ENCODE data around the gene ABCC8.
A peak's percentile ranks its signal among the peaks of the same experiment; 100 is the strongest.

Gene ABCC8

DNA sequence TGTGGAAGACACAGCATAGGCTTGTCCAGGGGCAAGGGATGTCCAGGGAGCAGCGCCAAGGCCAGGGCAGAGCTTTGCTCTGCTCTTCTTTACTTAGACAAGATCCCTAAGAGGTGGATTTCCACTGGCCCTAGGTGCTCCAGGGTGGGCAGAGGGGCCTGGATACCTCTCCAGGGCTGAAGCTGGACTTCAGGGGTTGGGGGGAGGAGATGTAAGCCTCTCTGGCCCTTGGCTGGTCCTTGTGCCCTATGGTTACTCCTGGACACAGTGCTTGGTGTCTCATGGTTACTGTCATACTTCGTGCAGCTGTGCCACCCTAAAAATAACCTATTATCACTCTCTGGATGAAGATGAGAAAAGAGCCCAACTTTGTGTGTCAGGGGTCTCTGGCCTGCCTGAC is 75.3 kb downstream of the ABCC8 start:
- DNase-seq: no peak

DNA sequence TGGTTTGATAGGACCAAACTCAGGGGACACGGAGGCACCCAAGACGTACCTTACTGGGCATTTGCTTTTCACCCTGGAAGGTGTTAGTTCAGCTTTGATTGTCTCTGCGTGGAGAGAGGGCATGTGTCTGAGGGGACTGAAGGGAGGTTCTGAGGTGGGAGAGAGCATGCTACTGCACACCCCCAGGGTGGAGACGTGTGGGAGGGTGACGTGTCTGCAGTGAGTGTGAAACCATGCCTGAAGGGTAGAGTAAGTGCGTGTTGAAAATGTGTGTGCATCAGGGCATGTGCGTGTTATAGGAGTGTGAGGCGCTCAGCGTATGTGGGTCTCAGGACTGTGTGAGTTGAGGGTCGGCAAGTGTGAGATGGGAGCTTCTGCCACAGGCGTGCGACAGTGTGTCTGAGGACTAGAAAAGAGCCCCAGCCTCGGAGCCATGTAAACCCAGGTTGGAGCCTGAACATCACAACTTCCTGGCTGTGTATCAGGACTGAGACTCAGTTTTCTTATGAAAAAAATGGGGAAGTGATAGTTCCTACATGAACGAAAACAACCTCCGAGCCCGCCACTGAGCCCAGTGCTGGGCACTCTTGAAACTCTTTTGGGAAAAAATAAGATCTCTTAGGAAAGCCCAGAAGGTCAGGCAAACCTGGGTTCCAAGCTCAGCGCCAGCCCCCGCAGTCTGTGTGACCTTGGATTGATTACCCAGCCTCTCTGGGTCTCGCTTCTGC is 76.4 kb downstream of the ABCC8 start:
- DNase-seq: no peak

DNA sequence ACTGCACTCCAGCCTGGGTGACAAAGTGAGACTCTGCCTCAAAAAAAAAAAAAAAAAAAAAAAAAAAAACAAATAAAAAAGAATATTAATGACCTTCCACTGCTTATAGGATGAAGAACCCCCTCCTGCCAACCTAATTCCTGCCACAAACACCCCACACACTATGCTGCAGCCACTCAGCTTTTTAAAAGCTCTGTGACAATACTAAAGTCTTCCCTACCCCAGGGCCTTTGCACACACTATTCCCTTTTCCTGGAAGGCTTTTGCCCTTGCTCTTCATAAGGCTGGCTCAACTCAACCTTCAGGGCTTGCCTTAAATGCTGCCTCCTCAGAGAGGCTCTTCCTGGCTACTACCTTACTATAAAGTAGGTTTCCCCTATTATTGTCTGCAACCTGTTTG is 77.4 kb downstream of the ABCC8 start:
- no peak for DNase-seq

DNA sequence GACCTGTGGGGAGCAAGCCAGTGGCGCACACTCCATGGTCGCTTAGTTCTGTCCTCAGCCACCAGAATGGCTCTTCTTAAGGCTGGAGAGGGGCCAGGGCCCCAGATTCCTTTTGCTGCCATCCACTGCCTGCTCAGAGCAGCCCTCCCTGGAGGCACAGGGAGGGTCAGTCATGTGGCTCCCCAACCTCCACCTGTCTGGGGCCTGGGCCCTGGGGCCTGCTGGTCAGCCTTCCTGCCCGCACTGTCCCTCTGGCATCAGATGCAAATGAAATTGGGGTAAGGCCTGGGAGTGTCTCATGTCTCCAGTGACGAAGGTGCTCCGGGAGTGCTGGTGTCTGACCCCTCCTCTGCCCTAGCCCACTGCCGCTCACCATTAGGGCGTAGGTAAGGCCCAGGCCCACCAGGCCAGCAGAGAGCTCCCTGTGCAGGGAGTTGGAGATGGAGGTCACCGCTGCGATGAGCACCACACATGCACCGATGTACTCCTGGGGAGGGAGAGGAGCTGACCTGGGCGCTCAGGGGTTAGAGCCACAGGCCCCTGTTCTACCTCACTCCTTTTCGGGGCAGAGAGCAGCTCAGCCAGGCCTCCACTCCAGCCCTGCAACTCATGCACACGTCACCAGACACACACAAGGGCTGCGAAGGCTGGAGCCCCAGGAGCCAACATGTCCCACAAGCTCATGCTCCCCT is 79.2 kb downstream of the ABCC8 start:
- no peak for DNase-seq

DNA sequence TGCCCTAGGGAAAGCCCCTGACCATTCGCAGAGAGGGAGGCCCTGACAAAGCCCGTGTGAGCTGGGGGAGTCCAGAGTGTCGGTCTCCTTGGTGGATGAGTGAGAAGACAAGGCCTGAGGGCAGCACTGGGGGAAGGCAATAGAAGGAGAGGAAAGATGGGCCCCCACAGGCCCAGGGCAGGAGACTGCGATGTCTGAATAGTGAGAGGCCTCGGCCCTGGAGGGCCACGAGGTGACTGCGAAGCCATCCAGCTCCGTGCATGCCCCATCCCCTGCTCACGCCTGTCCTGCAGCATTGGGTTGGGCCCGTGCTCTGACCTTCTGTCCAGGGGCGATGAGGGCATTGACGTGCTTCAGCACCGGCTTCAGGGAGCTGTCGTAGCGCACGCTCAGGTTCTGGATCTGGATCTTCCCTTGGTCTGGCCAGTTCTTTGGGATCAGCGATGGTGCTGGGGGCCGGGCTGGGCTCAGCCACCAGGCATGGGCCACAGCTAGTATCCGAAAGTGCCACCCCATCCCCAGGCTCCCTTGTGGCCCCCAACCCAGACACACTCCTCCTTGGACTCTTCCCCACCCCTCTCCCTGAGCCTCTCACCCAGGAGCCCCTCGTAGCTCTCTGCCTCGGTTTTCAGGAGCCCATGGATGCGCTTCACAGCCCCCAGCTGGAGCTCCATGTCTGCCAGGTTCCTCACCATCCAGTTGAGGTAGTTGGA is 79.9 kb downstream of the ABCC8 start:
- DNase-seq: no peak

DNA sequence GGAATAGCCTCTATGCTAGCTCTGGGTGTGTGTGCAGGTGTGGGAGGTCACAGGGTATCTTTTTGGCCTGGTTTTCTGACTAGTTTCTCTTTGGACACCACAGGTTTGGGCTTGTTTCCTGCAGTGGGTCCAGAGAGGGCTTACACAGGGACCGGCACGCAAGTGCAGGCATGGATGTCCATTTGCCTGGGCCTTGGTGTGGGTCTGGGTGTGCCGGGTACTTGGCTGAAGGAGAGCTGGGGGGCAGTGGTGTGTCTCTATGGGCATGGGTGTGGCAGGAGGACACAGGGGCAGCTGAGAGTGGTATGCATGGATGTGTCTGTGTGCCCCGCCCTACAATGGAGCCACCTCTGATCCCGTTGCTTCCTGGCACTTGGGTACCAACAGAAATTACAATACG is 80.7 kb downstream of the ABCC8 start:
- no peak for DNase-seq

DNA sequence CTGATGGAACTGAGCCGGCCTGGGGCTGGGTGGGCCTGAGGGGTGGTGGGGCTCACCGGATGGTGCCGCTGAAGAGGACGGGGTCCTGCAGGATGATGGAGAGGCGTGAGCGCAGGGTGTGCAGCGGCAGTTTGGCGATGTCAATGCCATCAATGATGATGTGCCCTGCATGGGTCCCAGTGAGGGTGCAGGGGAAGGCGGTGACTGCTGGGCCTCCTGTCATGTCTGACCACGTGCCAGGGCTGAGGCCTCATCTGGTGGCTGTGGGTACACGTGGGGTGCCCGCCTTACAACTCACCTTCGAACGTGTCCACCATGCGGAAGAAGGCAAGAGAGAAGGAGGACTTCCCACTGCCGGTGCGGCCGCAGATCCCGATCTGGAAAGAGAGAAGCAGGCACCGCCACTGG is 81.1 kb downstream of the ABCC8 start:
- DNase-seq: no peak

DNA sequence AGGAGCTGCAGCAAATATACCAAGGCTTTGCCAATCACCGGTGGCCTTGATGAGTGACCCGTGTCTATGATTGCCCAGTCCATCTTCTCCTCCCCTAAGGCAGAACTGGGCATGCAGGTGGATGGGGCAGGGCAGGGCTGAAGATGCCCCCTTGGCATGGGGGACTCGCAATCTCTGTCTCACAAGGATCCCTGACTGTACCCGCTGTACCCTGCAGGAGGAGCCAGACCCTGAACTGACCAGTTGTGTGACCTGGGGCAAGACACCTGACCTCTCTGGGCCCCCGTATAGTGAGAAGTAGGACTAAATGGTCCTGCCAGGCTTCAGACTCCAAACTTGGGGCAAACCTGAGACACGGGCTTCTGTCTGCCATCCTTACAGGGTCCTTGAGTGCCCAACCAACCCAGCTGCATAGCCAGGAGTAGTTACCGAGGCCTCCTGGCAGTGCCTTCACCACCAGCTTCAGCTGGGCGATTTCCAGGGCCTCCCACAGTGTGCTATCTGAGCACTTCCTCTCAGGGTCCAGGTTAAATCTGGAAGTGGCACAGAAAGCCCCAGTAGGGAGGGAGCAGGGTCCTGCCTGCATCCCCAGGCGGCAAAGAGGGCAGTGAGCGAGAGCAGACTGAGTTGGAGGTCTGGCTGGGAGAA is 81.8 kb downstream of the ABCC8 start:
- DNase-seq: no peak

DNA sequence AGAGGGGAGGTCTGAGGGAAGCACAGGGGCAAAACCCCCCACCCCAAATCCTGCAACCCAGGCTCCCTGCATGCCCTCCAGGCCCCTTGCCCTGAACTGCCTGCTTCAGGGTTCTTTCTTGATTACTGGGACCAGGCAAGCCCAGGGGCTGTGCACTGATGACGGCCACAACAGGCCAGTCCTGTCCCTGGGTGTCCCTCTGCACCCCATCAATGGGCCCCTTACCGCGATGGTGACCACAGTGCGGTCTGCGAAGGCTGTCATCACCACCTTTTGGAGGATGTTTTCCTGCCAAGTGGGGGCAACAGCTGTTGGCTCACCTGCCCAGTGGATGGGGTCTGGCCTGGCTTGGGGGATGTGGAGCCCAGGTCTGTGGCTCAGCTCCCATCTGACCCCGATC is 83.2 kb downstream of the ABCC8 start:
- no peak for DNase-seq

DNA sequence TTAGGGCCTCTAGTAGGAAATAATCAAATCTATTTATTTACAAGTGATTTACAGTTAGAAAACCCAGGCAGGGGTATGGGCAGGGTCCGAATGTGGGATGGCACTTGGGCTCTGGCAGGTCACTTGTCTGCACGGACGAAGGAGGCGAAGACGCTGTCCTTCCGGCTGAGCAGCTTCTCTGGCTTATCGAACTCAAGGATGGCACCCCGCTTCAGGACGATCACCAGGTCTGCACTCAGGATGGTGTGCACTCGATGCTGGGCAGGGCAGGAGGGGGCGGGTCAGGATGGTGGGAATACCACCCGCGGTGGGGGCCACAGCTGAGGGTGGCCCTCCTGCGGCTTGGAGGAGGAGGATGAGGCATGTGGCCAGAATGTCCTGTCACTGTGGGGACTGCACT is 83.8 kb downstream of the ABCC8 start:
- DNase-seq: no peak

DNA sequence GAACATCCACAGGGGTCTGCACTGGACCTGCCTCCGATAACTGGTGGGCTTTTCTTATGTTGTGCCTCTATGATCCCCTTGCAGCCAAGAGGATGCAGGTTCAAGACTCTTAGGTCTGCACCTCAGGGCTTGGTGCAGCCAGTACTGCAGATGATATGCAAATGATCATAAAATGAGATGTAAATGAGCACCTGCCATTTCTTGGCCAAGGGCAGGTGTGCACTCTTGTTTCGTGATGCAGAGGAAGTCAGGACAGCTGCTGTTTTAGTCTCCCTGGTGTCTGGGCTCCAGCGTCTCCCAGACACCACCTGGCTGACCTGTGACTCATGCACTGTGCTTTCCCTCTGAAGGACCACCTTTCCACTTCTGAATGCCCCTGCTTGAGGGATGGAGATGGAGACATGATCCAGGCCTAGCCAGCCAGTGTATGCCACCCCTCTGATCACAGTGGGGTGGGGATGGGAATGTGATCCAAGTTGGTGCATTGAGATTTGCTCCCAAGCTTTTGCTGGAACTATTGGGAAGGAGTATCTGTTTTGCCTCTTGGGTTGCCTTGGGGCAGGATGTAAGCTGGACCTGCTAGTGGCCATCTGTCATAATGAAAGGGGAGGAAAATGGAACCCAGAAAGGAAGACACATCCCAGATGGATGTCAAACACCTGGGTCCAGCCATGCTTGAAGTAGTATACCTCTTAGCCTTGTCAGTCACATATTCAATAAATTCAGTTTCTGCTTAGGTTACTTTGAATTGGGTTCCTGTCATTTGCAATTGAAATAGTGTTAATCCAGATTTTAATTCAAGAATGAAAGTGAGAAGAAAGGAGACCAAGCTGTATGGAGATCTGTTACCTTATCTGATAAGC is 84.9 kb downstream of the ABCC8 start:
- no peak for DNase-seq

DNA sequence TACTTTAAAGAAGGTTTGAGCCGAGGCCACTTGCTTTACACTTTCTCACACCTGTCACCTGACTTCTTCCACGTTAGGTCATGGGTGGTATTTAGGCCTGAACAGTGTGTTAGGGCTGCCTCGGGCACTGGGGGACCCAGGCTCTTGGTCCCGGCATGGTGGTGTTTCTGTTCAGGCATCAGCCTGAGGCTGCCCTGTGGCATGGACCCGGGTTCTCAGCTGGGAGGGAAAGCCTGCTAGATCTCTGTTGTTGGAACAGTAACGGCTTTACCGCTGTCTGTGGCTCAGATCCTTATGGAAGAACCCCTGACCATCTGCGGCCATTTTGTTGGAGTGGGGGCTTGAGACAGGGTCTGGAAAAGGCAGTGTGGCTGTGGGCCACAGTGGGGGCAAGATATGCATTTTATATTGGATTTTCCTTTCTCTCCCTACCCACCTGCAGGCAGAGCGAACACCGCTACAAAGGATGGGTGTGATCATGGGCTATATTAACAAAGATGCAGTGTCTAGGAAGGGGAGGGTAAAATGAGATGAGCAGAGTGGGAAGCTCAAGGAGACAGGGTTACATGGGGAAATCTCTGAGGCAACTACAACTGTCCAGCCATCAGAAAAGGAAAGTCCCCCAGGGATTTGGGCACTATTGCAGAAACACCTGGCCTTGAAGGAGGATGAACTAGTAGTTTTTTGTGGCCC is 86.5 kb downstream of the ABCC8 start:
- DNase-seq: no peak

DNA sequence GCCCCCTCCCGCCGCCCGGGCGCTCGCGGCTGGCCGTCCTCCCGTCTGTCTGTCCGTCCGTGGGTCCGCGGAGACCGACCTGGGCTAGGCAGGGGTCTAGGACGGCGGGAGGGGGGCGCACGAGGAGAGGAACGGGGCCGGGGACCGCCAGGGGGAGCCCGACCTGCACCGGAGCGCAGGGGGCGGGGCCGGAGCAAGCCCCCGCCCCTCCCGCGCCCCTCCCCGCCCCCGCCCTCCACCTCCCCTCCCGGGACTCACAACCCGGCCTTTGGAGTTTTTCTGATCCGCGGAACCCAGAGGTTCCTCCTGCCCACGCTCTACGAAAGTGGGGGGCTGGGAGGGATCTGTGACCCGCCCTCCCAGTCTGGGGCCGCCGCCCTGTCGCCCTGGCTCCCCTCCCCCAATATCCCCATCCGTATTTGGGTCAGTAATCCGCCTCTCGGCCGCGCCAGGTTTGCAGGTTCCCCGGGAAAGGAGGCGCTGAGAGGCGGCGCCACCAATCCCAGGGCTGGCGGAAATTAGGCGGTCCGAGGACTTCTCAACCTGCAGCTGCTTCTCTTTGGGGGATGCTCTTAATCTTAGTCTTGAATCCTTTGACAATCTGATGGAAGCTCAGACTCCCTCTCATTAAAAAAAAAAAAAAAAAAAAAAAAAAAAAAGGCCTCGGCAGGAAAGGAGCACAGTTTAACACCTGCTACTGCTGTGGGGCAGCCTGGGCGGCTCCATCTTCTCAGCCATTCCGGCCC is 87.3 kb downstream of the ABCC8 start:
- peak; percentile 94 for DNase-seq

DNA sequence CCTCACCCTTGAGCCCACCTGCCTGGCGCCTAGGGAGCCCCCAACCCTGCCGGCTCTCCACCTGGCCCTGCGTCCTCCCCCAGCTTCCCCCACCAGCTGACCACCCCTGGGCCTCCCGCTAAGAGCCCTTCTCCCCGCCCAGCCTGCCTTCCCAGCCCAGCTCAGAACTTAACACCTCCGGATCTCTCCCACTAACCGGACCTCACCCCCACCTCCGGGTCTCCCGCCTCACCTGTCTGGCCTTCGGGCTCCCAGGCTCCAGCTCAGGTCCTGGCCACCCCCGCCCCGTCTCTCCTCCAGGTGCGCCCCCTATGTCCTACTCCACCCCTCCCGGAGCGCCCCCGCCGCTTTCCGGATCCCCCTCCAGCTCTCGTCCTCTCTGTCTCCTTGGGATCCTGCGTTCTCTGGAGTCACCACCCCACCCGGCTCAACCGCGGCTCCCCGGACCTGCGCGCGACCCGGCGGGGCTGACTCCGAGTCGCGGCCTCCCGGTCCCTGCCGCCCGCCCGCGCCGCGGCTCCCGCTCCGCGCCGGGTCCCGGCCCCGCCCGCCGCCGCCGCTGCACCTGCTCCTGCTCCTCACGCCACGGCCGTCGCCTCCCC is 87.9 kb downstream of the ABCC8 start, which contains the start of gene KCNJ11:
KCNJ11 (minus strand) TSS at position 51 of the 602 bp plus-strand sequence. CDS start 568 bp downstream, outside the sequence.
- DNase-seq: peak; percentile 68

DNA sequence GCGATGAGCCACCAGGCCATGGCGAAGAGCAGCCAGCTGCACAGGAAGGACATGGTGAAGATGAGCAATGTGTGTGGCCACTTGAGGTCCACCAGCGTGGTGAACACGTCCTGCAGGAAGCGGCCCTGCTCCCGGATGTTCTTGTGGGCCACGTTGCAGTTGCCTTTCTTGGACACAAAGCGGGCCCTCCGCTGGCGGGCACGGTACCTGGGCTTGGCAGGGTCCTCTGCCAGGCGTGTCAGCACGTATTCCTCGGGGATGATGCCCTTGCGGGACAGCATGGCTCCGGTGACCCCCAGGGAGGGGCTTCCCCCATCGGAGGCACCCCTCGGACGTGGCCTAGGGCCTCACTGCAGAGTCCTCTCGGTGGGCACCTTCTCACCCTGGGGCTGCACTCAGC is 88.8 kb downstream of the ABCC8 start:
- no peak for DNase-seq

DNA sequence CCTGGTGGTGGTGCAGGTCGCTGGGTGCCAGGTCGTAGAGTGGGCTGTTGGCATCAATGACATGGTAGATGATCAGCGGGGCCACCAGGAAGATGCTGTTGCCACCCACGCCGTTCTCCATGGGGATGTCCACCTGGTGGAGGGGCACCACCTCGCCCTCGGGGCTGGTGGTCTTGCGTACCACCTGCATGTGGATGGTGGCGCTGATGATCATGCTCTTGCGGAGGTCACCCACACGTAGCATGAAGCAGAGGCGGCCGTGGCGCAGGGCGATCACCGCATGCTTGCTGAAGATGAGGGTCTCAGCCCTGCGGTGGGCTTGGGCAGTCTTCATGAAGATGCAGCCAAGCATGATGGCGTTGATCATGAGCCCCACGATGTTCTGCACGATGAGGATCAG is 89.4 kb downstream of the ABCC8 start:
- DNase-seq: no peak

DNA sequence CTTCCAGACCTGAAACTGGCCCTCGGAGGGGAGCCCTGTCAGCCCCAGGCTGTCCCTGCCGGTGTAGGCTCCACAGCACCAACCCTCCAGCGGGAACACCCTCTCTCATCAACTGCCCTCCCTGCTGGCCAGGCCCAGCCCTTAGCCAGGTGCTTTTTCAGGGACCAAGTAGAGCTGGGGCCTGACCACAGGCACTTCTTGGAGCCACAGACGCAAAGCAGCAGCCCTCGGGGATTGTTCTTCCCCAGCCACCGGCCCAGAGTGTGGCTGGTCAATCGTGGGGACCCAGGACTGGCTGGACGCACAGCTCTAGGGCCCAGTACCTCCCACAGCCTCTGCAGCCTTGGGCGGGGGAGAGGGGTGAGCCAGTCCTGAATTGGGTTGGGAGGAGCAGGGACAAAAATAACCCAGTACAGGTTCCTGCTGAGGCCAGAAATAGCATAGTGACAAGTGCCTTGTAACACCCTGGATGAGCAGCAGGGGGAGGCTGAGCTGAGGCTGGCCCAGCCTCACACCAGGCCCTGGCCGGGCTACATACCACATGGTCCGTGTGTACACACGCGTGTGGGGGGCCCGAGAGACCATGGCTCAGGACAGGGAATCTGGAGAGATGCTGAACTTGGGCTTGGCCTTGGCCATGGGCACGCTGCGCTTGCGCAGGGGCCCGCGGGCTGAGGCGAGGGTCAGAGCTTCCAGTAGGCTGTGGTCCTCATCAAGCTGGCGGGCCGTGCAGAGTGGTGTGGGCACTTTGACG is 90.1 kb downstream of the ABCC8 start:
- DNase-seq: peak; percentile 72

DNA sequence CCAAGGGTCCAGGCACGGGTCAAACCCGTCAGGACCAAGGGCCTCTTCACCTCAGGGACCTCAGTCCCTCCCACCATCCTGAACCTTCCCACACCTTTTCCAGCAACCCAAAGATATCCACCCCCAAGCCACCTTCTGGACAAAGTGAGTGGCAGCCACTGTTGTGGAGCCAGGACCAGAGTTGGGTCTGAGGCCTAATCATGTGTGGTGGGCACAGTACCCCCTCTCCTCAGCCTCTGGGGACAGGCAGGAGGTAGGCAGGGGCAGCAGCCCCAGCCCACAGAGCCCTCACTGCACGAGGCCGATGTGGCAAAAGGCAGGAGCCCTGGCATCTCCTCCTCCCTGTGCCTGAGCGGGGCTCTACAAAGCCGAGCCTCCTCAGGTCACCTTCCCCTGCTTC is 90.7 kb downstream of the ABCC8 start:
- DNase-seq: no peak

DNA sequence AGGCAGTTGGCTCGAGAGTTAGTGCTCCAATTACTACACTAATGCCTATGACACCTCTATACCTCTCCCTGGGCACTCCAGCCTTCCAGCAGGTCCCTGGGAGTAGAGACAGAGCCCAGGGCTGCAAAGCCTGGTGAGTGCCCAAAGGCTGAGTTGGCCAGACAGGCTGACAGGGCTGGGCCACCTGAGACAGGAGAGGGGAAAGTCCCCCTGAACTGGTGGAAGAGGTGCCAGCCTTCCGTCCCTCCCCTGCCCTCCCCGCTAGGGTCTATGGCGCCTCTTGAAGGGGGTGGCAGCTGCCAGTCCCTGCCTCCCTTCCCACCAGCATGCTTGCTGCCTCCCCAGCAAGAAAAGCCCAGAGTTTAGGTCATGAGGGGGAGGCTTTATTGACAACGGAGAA is 91.2 kb downstream of the ABCC8 start:
- DNase-seq: no peak

DNA sequence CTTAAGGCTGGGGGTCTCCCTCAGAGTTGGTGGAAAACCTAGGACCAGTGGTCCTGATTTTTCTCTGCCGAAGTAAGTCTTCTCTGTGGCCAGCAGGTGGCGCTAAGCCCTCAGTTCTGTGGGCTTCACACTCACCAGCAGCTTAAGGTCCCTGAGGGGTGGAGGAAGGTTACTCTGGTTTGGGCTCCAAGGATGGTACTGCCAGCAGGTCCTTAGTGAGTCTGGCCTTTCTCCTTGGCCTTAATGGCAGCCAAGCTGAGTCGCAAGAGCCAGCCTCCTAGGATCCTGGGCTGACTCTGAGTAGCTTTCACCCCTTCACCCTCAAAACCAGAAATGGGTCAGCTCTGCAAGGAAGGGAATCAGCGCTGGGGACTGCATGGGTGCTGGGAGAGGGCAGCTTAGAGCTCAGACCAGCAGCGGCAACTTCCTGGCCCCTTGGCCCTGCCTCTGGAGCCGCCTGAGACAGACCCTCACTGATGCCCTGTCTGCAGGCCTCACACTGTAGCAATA is 92.6 kb downstream of the ABCC8 start:
- no peak for DNase-seq
